Right lung (tissue), 5 donors: ENCODE results near the gene AMMECR1. TPM values are rescaled to one million over a fixed set of nuclear protein-coding genes. Genes with fewer than 3 reads are reported as not detected.
"Not testable (repeated sequence)": the region's sequence is repeated elsewhere in the genome, so short reads cannot be mapped to it uniquely, and the experiment has no call there.

ENCODE experiments used
- DNase-seq, 2 donors: peaks; one replicate each; pipeline ENCODE4 v3.0.0-alpha.2; 2013
- polyA plus RNA-seq, 5 donors: library from polyadenylated mRNA; unstranded; fragments of 120-200 nt; gene quantifications; one replicate each; pipeline versions ENCODE4 v1.2.1 to v1.2.3, GENCODE V29; 2013; ENCODE audit warnings: inconsistent platforms in 1 of 5, low replicate concordance in 1 of 5; ENCODE audit not compliant: insufficient read length in 5 of 5, insufficient read depth in 1 of 5

Gene AMMECR1
- polyA plus RNA-seq, 5 donors, result 10.1 to 14.5 (median 13.2) TPM

DNA sequence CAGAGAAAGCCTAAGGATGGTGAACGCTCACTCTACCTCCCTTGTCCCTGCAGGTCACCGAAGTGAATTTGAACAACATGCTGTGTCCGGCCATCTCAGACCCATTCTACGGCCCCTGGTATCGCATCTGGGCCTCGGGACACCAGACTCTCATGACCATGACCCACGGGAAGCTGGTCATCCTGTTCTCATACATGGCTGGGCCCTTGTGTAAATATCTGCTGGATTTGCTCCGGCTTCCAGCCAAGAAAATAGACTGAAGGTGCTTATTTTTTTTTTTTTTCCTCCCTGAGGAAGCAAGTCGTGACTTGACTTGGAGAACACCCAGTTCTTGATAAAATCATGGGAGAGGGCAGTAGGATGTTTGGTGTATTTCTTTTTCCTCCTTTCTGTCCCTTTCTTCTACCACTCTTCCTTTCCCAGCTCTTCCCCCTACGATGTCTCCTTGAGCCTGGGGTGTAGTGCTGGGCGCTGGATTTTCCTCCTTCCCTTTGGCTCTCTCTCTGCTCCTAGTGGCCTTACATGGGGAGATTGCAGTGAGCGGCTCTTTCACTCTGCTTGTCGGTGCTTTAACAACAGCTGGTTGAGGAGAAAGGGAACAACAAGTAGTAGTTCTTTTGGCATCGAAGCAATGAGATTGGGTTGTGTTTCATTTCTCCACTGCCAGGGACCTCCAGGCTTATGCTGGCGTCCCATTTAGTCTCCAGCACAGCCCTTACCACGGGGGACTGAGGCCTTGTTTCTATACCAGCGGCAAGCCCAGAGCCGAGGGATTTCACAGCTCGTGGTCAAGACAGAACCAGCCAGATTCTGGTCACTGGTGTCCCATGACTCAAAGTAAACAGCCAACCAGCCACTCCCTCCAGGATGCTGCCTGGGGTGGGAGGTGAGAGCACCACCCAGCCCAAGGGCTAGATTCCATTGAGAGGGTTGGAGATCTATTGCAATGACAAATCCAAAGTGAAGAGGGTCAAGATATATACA is 144.4 kb downstream of the AMMECR1 start:
- no peak for DNase-seq

DNA sequence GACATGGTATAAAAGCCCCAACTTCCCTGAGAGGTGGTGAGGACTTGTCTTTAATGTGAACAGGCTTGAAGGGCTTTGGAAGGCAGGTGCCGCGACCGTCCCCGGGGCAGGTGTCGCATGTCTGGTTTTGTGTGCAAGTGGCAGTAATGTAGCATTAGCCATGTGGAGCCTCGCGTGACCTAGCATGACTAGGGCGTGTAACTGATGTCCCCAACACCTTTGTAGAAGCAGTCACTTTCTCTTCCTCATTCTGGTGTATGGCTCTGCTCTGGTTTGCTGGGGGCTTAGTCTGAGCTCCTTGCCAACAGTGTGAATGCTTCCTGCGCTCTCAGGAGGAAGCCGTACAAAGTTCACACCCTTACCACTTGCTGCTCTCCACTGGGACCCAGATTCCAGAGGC is 145.7 kb downstream of the AMMECR1 start:
- no peak for DNase-seq

DNA sequence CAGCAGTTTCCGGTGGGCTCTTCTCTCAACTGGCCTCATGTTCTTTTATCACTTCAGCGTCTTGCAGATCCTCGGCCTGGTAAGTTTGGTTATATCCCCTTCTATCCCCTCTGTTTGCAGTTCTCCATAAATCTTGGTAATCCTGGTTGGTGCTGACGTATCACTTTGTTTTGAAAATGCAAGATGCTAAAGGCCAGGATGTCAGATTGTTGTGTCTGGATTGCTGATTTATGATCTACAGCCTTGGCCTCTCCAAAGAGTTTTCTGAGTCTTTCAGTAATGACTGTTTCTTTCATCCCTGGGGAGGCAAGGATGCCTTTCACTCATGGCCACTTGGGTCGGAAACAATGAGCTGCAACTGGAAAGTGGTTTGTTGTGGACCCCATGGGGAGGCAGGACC is 146.4 kb downstream of the AMMECR1 start:
- DNase-seq, result no peak

DNA sequence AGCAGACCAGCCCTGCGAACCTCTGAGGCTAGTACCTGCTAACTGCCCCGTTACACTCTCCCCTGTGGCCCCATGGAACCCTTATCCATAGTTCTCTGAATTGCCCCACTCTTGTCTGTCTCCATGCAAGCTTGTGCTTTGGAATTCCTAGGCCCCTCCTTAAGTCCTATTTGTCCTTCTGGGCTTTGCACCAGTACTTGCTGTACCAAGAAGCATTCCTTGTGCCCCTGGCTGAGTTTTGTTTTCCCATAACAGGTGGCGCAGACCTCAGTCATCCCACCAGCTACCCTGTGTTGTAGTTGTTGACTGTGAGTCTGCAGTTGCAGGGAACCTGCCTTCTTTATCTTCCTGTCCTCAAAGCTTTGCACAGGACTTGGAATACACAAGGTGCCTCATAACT is 147.9 kb downstream of the AMMECR1 start:
- no peak for DNase-seq

DNA sequence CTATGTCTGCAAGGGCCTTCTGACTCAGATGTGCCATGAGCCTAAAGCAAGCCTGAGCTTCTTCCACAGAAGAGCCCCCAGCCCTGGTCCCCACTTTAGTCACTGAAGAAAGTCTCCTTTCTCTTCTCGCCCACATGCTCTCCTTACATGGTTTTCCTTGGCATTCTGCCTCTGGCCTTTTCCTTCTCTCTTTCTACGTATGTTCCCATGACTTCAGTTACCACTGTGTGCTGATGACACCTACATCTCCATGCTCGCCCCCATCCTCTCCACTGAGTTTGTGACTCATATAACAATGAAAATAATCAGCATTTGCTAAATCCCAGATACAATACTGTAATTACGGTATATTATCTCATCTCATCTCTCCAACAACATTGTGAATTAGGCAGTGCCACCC is 149.3 kb downstream of the AMMECR1 start:
- no peak for DNase-seq

DNA sequence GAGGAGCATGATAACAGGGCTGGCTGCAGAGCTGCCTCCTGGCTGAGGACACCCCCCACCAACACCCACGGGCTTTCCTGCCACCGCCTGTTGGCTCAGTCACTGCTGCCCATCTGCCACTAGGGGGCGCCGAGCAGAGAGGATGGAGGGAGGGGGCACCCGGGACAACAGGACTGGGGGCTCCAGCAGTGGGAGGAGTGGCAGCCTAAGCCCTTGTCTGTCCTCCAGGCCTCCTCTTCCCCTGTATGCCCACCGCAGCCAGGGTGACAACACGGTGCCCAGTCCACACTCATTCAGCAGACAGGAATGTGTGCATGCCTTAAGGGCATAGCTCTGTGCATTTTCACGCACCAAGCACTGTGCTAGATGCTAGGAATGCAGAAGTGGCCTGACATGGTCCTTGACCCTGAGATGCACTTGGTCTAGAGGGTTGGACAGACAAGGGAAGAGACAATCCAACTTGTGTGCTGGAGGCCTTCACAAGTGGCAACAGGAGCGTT is 149.9 kb downstream of the AMMECR1 start:
- DNase-seq, result no peak

DNA sequence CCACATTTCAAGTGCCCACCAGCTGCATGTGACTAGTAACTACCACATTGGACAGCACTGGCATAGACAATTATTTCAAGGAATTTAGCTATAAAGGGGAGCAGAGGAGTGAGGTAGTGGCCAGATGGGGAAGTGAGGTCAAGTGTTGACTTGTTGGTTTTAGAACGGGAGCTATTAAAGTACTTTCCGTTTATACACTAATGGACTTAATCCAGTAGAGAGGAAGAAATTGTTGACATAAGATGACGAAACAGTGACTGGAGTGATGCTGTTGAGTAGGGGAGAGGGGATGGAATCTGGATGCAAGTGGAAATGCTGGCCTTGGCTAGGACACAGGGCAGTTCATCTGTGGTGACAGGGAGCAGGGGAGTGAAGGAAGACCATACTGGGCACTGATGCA is 154.4 kb downstream of the AMMECR1 start:
- no peak for DNase-seq

DNA sequence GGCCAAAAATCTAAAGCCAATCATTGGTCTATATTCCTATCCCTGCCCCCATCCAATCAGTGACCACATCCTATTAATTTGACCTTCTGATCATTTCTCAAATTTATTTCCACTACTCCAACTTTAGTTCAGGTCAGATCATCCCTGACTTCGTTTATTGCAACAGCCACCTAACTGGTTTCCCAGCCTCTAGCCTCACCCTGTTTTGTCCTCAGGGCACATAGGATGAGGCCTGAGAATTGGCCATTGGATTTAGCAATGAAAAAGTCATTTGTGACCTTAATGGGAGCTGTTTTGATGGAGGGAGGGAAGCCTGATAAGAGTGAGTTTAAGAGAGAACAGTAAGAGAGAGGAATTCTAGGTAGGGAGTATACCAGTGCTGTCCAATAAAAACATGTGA is 155.0 kb downstream of the AMMECR1 start:
- DNase-seq, result no peak

DNA sequence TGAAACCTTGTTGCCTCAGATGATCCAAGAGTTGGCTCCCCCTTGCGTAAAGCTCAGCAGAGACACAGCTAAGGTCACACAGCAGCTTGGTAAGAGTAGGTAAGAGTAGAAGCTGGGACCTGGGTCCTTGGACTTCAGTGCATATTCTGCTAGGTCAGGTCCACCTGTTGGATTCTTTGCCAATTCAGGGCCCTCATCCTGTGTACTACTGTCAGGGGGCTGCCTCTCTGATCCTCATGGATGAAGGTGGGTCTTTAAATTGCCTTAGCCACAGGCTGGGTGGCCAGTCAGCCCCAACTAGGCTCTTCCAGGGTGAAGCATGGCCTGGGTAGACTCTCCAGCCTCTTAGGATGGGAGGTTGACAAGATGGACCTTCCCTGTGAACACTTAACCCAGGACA is 155.8 kb downstream of the AMMECR1 start:
- no peak for DNase-seq

DNA sequence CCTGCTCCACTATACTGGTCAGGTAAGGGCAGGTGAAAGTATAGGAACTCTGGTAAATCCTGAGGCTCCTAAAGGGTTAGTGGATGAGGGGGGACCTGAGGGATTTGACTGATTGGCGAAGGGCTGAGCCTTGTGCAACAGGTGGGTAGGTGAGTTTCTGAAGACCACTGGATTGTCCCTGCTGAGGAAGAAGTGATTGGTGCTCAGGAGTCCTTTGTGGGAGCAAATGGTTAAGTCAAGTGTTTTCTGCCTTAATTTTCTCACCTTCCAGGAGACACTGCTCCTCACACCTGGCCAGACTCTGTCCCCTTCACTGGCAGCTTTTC is 156.6 kb downstream of the AMMECR1 start:
- no peak for DNase-seq

DNA sequence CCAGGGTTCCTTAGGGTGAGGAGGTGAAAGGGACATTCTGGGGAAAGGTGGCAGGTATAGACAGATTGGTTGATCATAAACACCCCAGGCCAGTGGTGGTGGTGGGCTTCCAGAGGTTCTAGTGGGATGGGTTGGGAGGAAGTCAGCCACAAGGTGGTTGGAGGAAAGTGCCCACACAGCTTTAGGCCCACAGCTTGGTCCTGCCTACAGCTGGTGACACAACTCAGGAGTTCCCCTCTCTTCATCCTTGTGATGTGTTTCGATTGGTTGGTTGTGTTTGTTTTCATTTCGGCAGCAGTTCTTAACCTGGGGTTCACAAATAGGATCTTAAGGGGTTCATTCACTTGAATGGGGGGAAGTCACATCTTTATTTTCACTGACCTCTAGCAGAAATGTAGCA is 158.0 kb downstream of the AMMECR1 start:
- DNase-seq, result no peak

DNA sequence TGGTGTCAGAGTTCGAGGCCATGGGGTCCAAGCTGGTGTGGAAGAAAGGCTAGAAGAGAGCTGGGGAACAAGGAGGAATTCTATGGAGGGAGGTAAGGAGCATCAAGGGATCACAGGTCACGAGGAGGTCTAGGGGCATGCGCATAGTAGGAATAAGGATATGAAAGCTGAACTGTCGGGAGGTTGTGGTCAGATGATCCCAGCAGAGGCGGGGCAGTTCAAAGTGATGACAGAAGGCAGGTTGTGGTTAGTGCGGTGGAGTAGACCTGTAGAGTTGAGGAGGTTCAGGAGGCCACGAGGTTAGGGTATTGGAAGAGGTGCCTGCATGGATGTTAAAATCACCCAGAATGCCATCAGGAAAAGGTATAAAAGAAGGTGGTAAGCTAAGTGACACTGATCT is 158.7 kb downstream of the AMMECR1 start:
- DNase-seq, result no peak

DNA sequence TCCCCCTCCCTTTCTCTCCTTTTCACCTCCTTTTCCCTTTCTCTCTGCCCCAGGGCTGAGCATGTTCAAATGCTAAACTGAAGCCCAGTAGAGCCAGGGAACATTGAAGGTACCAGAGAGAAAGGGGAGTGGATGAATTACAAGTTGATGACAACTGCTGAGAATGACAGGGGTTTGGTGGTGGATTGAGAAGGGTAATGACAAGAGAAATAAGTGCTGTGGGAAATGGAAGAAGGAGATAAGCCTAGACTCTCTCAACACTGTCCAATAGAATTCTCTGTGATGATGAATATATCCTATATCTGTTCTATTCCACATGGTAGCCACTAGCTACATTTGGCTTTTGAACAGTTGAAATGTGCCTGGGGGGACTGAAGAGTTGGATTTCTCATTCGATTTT is 160.4 kb downstream of the AMMECR1 start:
- DNase-seq, result no peak

DNA sequence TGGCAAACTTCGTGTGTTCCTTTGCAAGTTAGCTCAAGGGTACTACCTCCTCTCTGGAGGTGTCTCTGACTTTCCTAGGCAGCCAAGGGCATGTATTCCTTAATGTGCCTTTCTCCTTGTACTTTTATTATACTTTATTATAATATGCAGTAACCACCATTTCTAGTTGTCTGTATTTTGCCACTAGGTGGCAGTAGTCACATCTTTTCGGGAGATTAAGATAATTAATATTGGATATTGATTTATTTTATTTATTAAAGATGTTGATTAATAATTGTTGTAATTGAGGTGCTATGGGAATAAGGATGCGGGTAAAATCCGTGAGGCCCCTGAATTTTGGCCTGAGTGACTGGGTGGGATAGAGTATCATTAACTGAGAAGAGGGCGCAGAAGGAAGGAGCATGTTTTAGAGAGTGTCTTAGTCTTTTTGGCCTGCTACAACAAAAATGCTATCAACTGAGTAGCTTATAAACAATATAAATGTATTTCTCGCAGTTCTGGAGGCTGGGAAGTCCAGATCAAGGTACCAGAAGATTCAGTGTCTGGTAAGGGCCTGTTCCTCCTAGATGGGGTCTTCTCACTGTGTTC is 161.6 kb downstream of the AMMECR1 start:
- no peak for DNase-seq

DNA sequence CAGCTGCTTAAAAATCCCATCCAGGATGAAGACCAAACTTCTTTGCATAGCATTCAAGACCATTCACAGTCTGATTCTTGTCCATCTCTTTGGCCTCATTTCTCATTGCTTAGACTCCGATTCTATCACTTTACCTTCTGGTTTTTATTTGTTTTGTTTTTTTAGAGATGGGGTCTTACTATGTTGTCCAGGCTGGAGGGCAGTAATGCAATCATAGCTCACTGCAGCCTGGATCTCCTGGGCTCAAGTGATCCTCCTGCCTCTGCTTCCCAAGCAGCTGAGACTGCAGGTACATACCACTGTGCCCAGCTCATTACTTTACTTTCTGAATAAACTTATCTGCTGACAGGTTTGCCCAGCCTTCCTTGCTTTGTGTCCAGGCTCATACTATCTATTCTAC is 162.1 kb downstream of the AMMECR1 start:
- DNase-seq, result no peak

DNA sequence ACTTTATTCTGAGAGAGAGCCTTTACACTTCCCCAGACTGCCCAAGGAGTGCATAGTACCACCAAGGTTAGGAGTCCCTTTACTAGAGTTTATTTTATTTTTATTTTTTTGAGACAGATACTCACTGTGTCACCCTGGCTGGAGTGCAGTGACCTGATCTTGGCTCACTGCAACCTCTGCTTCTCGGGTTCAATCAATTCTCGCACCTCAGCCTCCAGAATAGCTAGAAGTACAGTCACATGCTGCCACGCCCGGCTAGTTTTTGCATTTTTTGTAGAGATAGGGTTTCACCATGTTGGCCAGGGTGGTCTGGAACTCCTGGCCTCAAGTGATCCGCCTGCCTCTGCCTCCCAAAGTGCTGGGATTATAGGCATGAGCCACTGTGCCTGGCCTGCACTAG is 163.6 kb downstream of the AMMECR1 start:
- not testable (repeated sequence) for DNase-seq

DNA sequence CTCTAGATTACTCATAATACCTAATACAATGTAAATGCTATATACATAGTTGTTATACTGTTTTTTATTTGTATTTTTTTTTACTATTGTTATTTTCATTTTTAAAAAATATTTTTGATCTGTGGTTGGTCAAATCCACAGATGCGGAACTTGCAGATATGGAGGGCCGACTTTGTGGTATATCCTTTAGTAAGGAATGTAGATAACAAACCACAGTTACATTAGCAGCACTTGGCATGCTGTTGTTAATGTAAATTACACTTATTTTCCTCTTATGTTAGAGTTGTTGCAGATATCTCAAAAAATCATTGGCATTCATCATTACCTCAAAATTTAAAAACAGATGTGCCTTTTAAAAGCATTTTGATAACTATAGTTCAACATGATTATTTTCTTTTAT is 164.0 kb downstream of the AMMECR1 start:
- no peak for DNase-seq

DNA sequence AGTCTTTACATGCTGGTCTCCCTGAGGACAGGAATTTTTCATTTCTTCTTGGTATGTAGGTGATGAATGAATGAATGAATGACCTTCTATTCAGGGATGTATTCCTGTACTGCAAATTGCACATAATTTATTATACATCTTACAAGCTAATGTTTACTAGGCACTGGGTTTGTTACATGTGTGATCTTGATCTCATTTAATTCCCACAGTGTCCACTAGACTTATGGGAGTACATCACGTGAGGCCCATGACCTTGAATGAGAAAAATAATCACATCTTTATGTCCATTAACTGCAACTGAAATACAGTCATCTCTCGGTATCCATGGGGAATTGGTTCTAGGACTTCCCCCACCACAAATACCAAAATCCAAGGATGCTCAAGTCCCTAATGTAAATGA is 164.6 kb downstream of the AMMECR1 start:
- no peak for DNase-seq

DNA sequence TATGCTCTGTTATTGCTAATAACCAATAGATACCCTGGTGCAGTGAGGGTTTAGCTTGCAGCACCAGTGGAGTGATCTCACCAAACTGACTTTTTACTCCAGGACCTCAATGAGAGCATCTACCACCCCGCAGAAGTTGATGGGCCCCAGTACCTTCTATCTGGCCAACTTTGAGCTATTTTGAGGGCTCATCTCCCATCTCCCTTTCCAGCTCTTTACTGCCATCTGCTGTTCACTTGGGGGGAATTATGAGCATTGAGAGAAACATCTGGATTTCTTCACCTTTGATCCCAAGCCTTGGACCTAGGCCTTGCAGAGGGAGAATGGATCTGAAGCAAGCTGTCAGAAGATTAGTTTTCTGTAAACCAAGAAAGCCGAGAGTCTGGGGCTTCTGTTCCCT is 171.4 kb downstream of the AMMECR1 start:
- peak; percentile 37 to 48 for DNase-seq

DNA sequence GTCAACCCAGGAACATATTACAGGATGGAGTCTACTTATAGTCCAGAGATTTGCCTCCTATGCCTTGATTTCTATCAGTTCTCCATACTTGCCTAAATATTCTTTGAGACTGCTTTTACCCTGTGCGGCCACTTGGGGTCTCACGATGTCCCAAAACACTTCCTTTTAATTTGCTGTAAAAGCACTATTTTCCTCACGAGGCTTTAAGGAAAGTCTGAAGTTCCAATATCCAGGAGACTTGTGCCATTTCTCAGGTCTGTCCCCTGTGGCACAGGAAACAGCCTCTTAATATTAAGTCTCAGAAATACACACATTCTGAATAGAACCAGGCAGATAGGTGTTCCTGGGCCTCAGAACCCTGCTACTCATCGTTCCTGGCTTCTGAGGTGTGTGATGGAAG is 172.0 kb downstream of the AMMECR1 start:
- peak in 1 of 2 donors; percentile 15 for DNase-seq

DNA sequence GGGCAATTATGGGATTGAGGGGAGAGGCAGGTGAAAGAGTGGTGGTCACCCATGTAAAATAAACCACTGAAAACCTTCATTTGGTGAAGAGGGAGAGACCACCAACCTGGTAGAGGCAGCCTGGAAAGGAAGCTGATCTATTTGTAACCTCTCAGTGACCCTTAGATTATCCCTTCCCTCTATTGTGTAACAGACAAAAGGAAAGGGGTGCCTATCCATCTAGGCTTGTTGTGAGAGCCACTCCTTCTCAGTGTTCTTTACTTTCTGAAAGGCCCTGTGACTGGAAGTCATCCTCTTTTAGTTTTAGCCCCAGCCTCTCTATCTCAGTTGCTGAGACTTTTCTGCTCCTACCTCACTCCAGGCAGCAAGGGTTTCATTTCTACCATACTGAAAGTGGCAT is 172.6 kb downstream of the AMMECR1 start:
- DNase-seq, result no peak
